ENCODE data around the gene FREM1. TPM values are rescaled to one million over a fixed set of nuclear protein-coding genes. Genes with fewer than 3 reads are reported as not detected.

The FREM1 gene
- total RNA-seq, 4 donors from 2014 or later: 3.3 to 7.1 (median 5.2) TPM

- Histone ChIP-seq H3K27ac (peak overlapping the region in 3 of 4 donors; percentile 34 to 84 (median 75)), H3K36me3 (no peaks in the 10 kb centered on the region), H3K9me3 (no peaks in the 10 kb centered on the region), H3K27me3 (no peaks in the 10 kb centered on the region), H3K4me1 (peaks cover 0 to 5% (median 2%) of the 10 kb centered on the region in 4 donors), H3K4me3 (no peak overlapping the region)
- DNase-seq (ENCODE audit: low spot score in 2 of 2): no peak
- 42 to 45% methylated on average over 4 of the region's 4 CpGs for WGBS, 2 donors
- peak in 1 of 2 donors; percentile 23 for TF ChIP-seq EP300 (IDR thresholded peaks at IDR 0.05)
- no peak for TF ChIP-seq CTCF (IDR thresholded peaks at IDR 0.05)
These were observed 26.8 kb downstream of the FREM1 start for GRCh38 chr9:14883310-14883944.

GRCh38 chr9:14882090-14882489 is 28.1 kb downstream of the FREM1 start:
- no peak for DNase-seq (ENCODE audit: low spot score in 2 of 2)
- TF ChIP-seq CTCF (IDR thresholded peaks at IDR 0.05) (no peak), EP300 (IDR thresholded peaks at IDR 0.05) (no peak), POLR2A (IDR thresholded peaks at IDR 0.05) (no peak)

DNA sequence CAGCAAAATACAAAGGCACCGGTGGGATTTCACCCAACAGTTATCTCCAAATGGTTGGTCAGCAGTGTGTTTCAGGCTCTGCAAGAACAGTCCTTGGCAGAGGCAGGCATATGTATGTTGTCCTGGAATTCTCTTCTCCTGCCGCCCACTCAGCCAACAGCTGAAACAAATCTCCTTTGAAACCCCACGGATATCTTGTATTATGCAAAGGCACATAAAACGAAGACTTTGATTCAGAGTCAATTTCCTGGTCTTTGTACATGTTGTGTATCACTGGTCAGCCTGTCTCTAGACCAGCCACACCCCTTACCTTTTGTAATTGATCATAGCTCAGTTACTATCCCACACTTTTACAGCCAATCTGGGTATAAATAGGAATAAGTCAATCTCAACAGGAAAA is 29.2 kb downstream of the FREM1 start:
- H3K27ac ChIP-seq: no peak overlapping the region
- DNase-seq (ENCODE audit: low spot score in 2 of 2): no peak
- WGBS, 2 donors: 30 to 32% methylated on average over 4 of the region's 4 CpGs
- H3K4me1 ChIP-seq: peaks cover 0 to 5% (median 2%) of the 10 kb centered on the region in 4 donors
- no peak for TF ChIP-seq EP300 (IDR thresholded peaks at IDR 0.05)
- TF ChIP-seq POLR2A (IDR thresholded peaks at IDR 0.05): no peak
- no peak for TF ChIP-seq CTCF (IDR thresholded peaks at IDR 0.05)
- no peak overlapping the region for H3K4me3 ChIP-seq
- no peaks in the 10 kb centered on the region for H3K36me3 ChIP-seq
- H3K9me3 ChIP-seq: peaks cover 0 to 5% (median 0%) of the 10 kb centered on the region in 4 donors
- H3K27me3 ChIP-seq: no peaks in the 10 kb centered on the region

More at GRCh38 chr9:14882090-14882489, 28.1 kb downstream of the FREM1 start:
- no peaks in the 10 kb centered on the region for H3K36me3 ChIP-seq
- H3K27me3 ChIP-seq: no peaks in the 10 kb centered on the region
- no peak overlapping the region for H3K4me3 ChIP-seq
- H3K4me1 ChIP-seq: peaks cover 0 to 5% (median 2%) of the 10 kb centered on the region in 4 donors
- 90 to 92% methylated on average over 1 of the region's 1 CpG for WGBS, 2 donors
- H3K27ac ChIP-seq: no peak overlapping the region
- H3K9me3 ChIP-seq: peaks cover 0 to under 1% (median 0%) of the 10 kb centered on the region in 4 donors

GRCh38 chr9:14870090-14870489 is 40.1 kb downstream of the FREM1 start:
- H3K27ac ChIP-seq: no peak overlapping the region
- H3K9me3 ChIP-seq: peaks cover 0 to 4% (median 0%) of the 10 kb centered on the region in 4 donors
- no peak for TF ChIP-seq POLR2A (IDR thresholded peaks at IDR 0.05)
- TF ChIP-seq CTCF (IDR thresholded peaks at IDR 0.05): no peak
- TF ChIP-seq EP300 (IDR thresholded peaks at IDR 0.05): no peak
- H3K27me3 ChIP-seq: no peaks in the 10 kb centered on the region
- no peak for DNase-seq (ENCODE audit: low spot score in 2 of 2)
- no peak overlapping the region for H3K4me3 ChIP-seq
- no peaks in the 10 kb centered on the region for H3K36me3 ChIP-seq
- H3K4me1 ChIP-seq: no peaks in the 10 kb centered on the region

- 49 to 61% methylated on average over 3 of the region's 3 CpGs for WGBS, 2 donors
These were observed 40.6 kb downstream of the FREM1 start for GRCh38 chr9:14869671-14870070.

More at GRCh38 chr9:14869671-14870070, 40.6 kb downstream of the FREM1 start:
- Histone ChIP-seq H3K27ac (no peak overlapping the region), H3K36me3 (no peaks in the 10 kb centered on the region), H3K4me1 (no peaks in the 10 kb centered on the region), H3K27me3 (no peaks in the 10 kb centered on the region), H3K9me3 (peaks cover 0 to 4% (median 0%) of the 10 kb centered on the region in 4 donors), H3K4me3 (no peak overlapping the region)
- TF ChIP-seq POLR2A (IDR thresholded peaks at IDR 0.05) (no peak), EP300 (IDR thresholded peaks at IDR 0.05) (no peak), CTCF (IDR thresholded peaks at IDR 0.05) (no peak)
- no peak for DNase-seq (ENCODE audit: low spot score in 2 of 2)

All from tibial nerve (tissue), 4 donors.